Measurements from ENCODE around the gene CRB1. TPM values are rescaled to one million over a fixed set of nuclear protein-coding genes. Genes with fewer than 3 reads are reported as not detected.
"Not testable (repeated sequence)": the region's sequence is repeated elsewhere in the genome, so short reads cannot be mapped to it uniquely, and the experiment has no call there.

Gene CRB1
- polyA plus RNA-seq, 1 donor from 2014 or later = 2.3 TPM

GRCh38 chr1:197400522-197400902 lies 132.5 kb downstream of the CRB1 start:
- no peaks in the 10 kb centered on the region for H3K36me3 ChIP-seq (ENCODE audit: insufficient read depth, low read length)
- no peaks in the 10 kb centered on the region for H3F3A ChIP-seq (ENCODE audit: insufficient read depth, low read length, poor library complexity, severe bottlenecking)
- no peak overlapping the region for H2AFZ ChIP-seq (ENCODE audit: low read depth, low read length)
- no peaks in the 10 kb centered on the region for H4K20me1 ChIP-seq (ENCODE audit: insufficient read depth)
- H3K4me3 ChIP-seq (ENCODE audit: low read length) = no peak overlapping the region
- no peak overlapping the region for H3K27ac ChIP-seq (ENCODE audit: low read length)
- no peaks in the 10 kb centered on the region for H3K79me2 ChIP-seq (replicated peaks; ENCODE audit: insufficient read depth, low read length)
- H3K9me2 ChIP-seq (ENCODE audit: insufficient read depth, low read length) = no peaks in the 10 kb centered on the region
- H3K27me3 ChIP-seq (ENCODE audit: insufficient read depth, low read depth, low read length) = no peaks in the 10 kb centered on the region
- no peak overlapping the region for H3K4me2 ChIP-seq (ENCODE audit: low read length)
- TF ChIP-seq REST (IDR thresholded peaks at IDR 0.05; ENCODE audit: borderline replicate concordance) = no peak
- no peaks in the 10 kb centered on the region for H3K9me3 ChIP-seq (ENCODE audit: low read length)
- no peak overlapping the region for H3K9ac ChIP-seq (ENCODE audit: low read length)

GRCh38 chr1:197402189-197402588 lies 134.1 kb downstream of the CRB1 start:
- H3K9ac ChIP-seq (ENCODE audit: low read length) = no peak overlapping the region
- no peak for TF ChIP-seq EZH2 (IDR thresholded peaks at IDR 0.05; ENCODE audit: borderline replicate concordance, insufficient read depth, low read length, poor library complexity, severe bottlenecking)

GRCh38 chr1:197404774-197405173 lies 136.7 kb downstream of the CRB1 start:
- H3K36me3 ChIP-seq (ENCODE audit: insufficient read depth, low read length); H3K4me3 ChIP-seq (ENCODE audit: low read length); H3F3A ChIP-seq (ENCODE audit: insufficient read depth, low read length, poor library complexity, severe bottlenecking): not testable (repeated sequence)

More at GRCh38 chr1:197402189-197402588, 134.1 kb downstream of the CRB1 start:
- no peak overlapping the region for H3K4me2 ChIP-seq (ENCODE audit: low read length)
- no peaks in the 10 kb centered on the region for H4K20me1 ChIP-seq (ENCODE audit: insufficient read depth)
- no peak overlapping the region for H3K4me3 ChIP-seq (ENCODE audit: low read length)
- H3K79me2 ChIP-seq (replicated peaks; ENCODE audit: insufficient read depth, low read length) = no peaks in the 10 kb centered on the region
- no peaks in the 10 kb centered on the region for H3F3A ChIP-seq (ENCODE audit: insufficient read depth, low read length, poor library complexity, severe bottlenecking)
- no peaks in the 10 kb centered on the region for H3K9me2 ChIP-seq (ENCODE audit: insufficient read depth, low read length)
- no peaks in the 10 kb centered on the region for H3K36me3 ChIP-seq (ENCODE audit: insufficient read depth, low read length)
- H3K27me3 ChIP-seq (ENCODE audit: insufficient read depth, low read depth, low read length) = no peaks in the 10 kb centered on the region
- H3K9me3 ChIP-seq (ENCODE audit: low read length) = no peaks in the 10 kb centered on the region
- H2AFZ ChIP-seq (ENCODE audit: low read depth, low read length) = no peak overlapping the region
- H3K27ac ChIP-seq (ENCODE audit: low read length) = no peak overlapping the region

GRCh38 chr1:197405614-197406013 lies 137.6 kb downstream of the CRB1 start:
- not testable (repeated sequence) for H3K4me2 ChIP-seq (ENCODE audit: low read length); H3K9me3 ChIP-seq (ENCODE audit: low read length); H3F3A ChIP-seq (ENCODE audit: insufficient read depth, low read length, poor library complexity, severe bottlenecking); H3K4me3 ChIP-seq (ENCODE audit: low read length); H3K79me2 ChIP-seq (replicated peaks; ENCODE audit: insufficient read depth, low read length); H3K27me3 ChIP-seq (ENCODE audit: insufficient read depth, low read depth, low read length); H3K9me2 ChIP-seq (ENCODE audit: insufficient read depth, low read length); H3K9ac ChIP-seq (ENCODE audit: low read length); H3K27ac ChIP-seq (ENCODE audit: low read length); H4K20me1 ChIP-seq (ENCODE audit: insufficient read depth); H2AFZ ChIP-seq (ENCODE audit: low read depth, low read length); H3K36me3 ChIP-seq (ENCODE audit: insufficient read depth, low read length)

More at GRCh38 chr1:197404774-197405173, 136.7 kb downstream of the CRB1 start:
- H3K79me2 ChIP-seq (replicated peaks; ENCODE audit: insufficient read depth, low read length); H3K9me3 ChIP-seq (ENCODE audit: low read length); H3K27me3 ChIP-seq (ENCODE audit: insufficient read depth, low read depth, low read length); H2AFZ ChIP-seq (ENCODE audit: low read depth, low read length); H3K9ac ChIP-seq (ENCODE audit: low read length); H3K27ac ChIP-seq (ENCODE audit: low read length); H4K20me1 ChIP-seq (ENCODE audit: insufficient read depth); H3K9me2 ChIP-seq (ENCODE audit: insufficient read depth, low read length); H3K4me2 ChIP-seq (ENCODE audit: low read length): not testable (repeated sequence)

All from neural cell (in vitro differentiated cells).